Activated CD4-positive, alpha-beta T cell treated with anti-CD3 and anti-CD28 coated beads, Interleukin-2, amount 10 ng/mL, durations not matched to agents 7 days and 5 days (primary cell): Measurements from ENCODE around the gene KDM1A. TPM values are rescaled to one million over a fixed set of nuclear protein-coding genes. Genes with fewer than 3 reads are reported as not detected.
"Not testable (repeated sequence)": the region's sequence is repeated elsewhere in the genome, so short reads cannot be mapped to it uniquely, and the experiment has no call there.

Experiments
- CTCF ChIA-PET: fragments of 350-600 bp; sonication (Branson Sonifier 250); formaldehyde crosslinking; loops from one replicate; lab custom pipeline; 2021; ENCODE audit warnings: antibody characterized with exemption; lab: Charles Lee
- POLR2A ChIA-PET: fragments of 350-600 bp; sonication (Branson Sonifier 250); formaldehyde crosslinking; loops from one replicate; lab custom pipeline; 2021; ENCODE audit warnings: antibody characterized with exemption; lab: Charles Lee
- DNase-seq: peaks from one replicate; pipeline ENCODE4 v3.0.0-alpha.2; 2020
- H3K27ac Mint-ChIP-seq: one replicate; pipeline ENCODE4 v1.8.0; 2021; ENCODE audit warnings: mild to moderate bottlenecking, moderate library complexity, mixed read lengths
- H3K27me3 Mint-ChIP-seq: one replicate; pipeline ENCODE4 v1.8.0; 2021; ENCODE audit warnings: mixed read lengths
- H3K36me3 Mint-ChIP-seq: one replicate; pipeline ENCODE4 v1.8.0; 2021; ENCODE audit warnings: low read depth, mixed read lengths
- H3K4me1 Mint-ChIP-seq: one replicate; pipeline ENCODE4 v1.8.0; 2021; ENCODE audit warnings: mixed read lengths
- H3K4me3 Mint-ChIP-seq: one replicate; pipeline ENCODE4 v1.8.0; 2021; ENCODE audit warnings: mild to moderate bottlenecking, moderate library complexity, mixed read lengths
- H3K9me3 Mint-ChIP-seq: one replicate; pipeline ENCODE4 v1.8.0; 2021; ENCODE audit warnings: mixed read lengths
- total RNA-seq, 2 experiments: library from RNA; stranded (reverse); gene quantifications; one replicate each; pipeline ENCODE4 v1.2.3, GENCODE V29; 2021

KDM1A gene
- total RNA-seq, 2 experiments from 2014 or later: 54.9 to 55.0 TPM

DNA sequence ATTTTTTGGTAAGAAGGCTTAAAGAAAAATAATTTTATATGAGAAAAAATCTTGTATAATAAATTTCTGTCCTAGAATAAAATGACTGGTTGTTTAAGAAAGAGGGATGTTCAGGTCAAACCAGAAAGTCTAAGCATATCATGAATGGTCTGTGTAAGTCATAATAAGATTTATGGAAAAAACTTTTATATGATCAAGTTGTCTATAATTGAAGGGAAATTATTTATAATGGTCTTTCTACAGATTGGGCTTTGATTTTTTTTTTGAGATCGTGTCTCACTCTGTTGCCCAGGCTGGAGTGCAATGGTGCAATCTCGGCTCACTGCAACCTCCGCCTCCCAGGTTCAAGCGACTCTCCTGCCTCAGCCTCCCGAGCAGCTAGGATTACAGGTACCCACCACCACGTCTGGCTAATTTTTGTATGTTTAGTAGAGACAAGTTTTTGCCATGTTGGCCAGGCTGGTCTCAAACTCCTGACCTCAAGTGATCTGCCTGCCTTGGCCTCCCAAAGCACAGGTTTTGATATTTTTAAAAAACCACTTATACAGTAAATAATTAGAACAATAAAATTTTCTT lies 26.0 kb upstream of the KDM1A start:
- H3K27me3 Mint-ChIP-seq, H3K27ac Mint-ChIP-seq, H3K36me3 Mint-ChIP-seq, H3K4me3 Mint-ChIP-seq, POLR2A ChIA-PET, H3K4me1 Mint-ChIP-seq, CTCF ChIA-PET, DNase-seq: not testable (repeated sequence)
- H3K9me3 Mint-ChIP-seq: peaks cover 11% of the 10 kb centered on the region

DNA sequence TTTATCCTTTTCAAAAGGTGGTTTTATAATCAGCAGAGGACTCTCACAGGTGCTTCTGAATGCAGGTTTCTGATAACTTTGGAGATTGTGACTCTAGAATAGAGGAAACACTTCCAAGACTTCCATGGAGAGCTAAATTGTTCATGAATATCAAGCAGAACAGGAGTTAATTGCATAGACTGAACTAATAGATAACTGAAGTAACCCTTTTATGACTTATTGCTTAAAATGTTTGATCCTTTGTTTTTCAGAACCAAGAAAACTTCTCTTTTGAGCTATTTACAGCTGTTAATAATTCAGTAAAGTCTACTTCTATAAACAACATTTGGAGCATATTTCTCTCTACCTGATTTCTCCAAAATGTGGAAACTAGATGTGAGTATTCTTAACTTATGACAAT lies 23.5 kb upstream of the KDM1A start:
- no peaks in the 10 kb centered on the region for H3K4me1 Mint-ChIP-seq
- no peak overlapping the region for H3K4me3 Mint-ChIP-seq
- H3K27ac Mint-ChIP-seq: no peak overlapping the region
- ChIA-PET CTCF (interaction anchor here (0.7 kb wide), 1 partner anchor 107 kb away, joined by 3 read pairs; no protein-coding TSS in a partner anchor), POLR2A (no interaction called here)
- H3K36me3 Mint-ChIP-seq: peaks cover 4% of the 10 kb centered on the region
- peaks cover 3% of the 10 kb centered on the region for H3K27me3 Mint-ChIP-seq
- no peak for DNase-seq
- H3K9me3 Mint-ChIP-seq: peaks cover 11% of the 10 kb centered on the region

DNA sequence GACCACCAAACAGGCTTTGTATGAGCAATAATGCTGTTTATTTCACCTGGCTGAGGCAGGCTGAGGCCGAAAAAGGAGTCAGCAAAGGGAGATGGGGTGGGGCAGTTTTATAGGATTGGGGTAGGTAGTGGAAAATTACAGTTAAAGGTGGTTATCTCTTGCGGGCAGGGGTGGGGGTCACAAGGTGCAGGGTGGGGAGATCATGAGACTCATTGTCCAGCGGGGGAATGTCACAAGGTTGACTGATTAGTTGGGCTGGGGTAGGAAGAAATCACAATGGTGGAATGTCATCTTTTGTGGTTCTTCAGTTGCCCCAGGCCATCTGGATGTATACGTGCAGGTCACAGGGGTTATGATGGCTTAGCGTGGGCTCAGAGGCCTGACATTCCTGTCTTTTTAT lies 21.7 kb upstream of the KDM1A start:
- peaks cover 11% of the 10 kb centered on the region for H3K9me3 Mint-ChIP-seq
- H3K36me3 Mint-ChIP-seq, POLR2A ChIA-PET, DNase-seq, H3K27me3 Mint-ChIP-seq, H3K27ac Mint-ChIP-seq, H3K4me1 Mint-ChIP-seq, H3K4me3 Mint-ChIP-seq, CTCF ChIA-PET: not testable (repeated sequence)

DNA sequence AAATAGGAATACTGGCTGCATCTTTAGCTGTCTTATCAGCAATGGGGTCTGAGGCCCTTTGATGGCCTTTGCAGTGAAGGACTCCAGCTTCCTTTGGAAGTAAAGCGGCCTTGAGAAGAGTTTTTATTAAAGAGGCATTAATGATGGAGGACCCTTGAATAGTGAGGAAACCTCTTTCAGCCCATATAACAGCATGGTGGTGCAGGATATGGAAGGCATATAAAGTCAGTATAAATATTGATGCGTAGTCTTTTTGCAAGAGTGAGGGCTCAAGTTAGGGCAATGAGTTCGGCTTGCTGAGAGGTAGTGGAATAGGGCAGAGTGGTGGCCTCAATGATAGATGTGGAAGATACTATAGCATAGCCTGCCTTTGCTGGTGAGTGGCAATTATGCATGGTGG lies 19.1 kb upstream of the KDM1A start:
- H3K9me3 Mint-ChIP-seq, H3K27ac Mint-ChIP-seq, H3K36me3 Mint-ChIP-seq, H3K4me1 Mint-ChIP-seq, H3K4me3 Mint-ChIP-seq, POLR2A ChIA-PET, CTCF ChIA-PET, DNase-seq: not testable (repeated sequence)
- H3K27me3 Mint-ChIP-seq: peaks cover 13% of the 10 kb centered on the region

- H3K27me3 Mint-ChIP-seq: peaks cover 10% of the 10 kb centered on the region
- CTCF ChIA-PET: interaction anchor here (0.6 kb wide), 1 partner anchor 13 kb away, joined by 3 read pairs; no protein-coding TSS in a partner anchor
- H3K4me1 Mint-ChIP-seq, H3K36me3 Mint-ChIP-seq, DNase-seq, H3K27ac Mint-ChIP-seq, H3K9me3 Mint-ChIP-seq, H3K4me3 Mint-ChIP-seq, POLR2A ChIA-PET: not testable (repeated sequence)
Measured at GRCh38 chr1:23002218-23002617, 17.1 kb upstream of the KDM1A start.

- Mint-ChIP-seq H3K4me3 (no peak overlapping the region), H3K36me3 (no peaks in the 10 kb centered on the region), H3K9me3 (no peaks in the 10 kb centered on the region), H3K27ac (no peak overlapping the region), H3K27me3 (peaks cover 10% of the 10 kb centered on the region), H3K4me1 (no peaks in the 10 kb centered on the region)
- ChIA-PET CTCF (interaction anchor here (1.1 kb wide), 1 partner anchor 16 kb away, joined by 4 read pairs; no protein-coding TSS in a partner anchor), POLR2A (no interaction called here)
- no peak for DNase-seq
Measured at GRCh38 chr1:23004112-23004511, 15.2 kb upstream of the KDM1A start.

- not testable (repeated sequence) for H3K9me3 Mint-ChIP-seq, H3K27ac Mint-ChIP-seq, DNase-seq, H3K36me3 Mint-ChIP-seq, H3K4me1 Mint-ChIP-seq, H3K4me3 Mint-ChIP-seq
- H3K27me3 Mint-ChIP-seq: peaks cover 10% of the 10 kb centered on the region
- CTCF ChIA-PET: interaction anchor here (1.1 kb wide), 1 partner anchor 16 kb away, joined by 4 read pairs; no protein-coding TSS in a partner anchor
- POLR2A ChIA-PET: interaction anchor here (0.6 kb wide), 1 partner anchor 16 kb away, joined by 6 read pairs; no protein-coding TSS in a partner anchor
Measured at GRCh38 chr1:23004769-23005168, 14.5 kb upstream of the KDM1A start.

DNA sequence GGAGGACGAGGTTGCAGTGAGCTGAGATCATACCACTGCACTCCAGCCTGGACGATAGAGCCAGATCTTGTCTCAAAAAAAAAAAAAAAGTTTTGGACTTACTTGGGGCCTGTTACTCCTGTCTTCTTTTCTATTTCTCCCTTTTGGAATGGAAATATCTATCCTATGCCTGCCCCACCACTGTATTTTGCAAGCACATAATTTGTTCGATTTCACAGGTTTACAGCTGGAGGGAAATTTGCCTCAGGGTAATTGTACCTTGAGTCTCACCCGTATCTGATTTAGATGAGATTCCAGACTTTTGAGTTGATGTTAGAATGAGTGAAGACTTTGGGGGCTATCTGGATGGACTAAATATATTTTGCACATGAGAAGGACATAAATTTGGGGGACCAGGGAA lies 12.2 kb upstream of the KDM1A start:
- Mint-ChIP-seq H3K4me1 (no peaks in the 10 kb centered on the region), H3K36me3 (no peaks in the 10 kb centered on the region), H3K9me3 (no peaks in the 10 kb centered on the region), H3K27ac (no peak overlapping the region), H3K27me3 (peaks cover 10% of the 10 kb centered on the region), H3K4me3 (no peak overlapping the region)
- ChIA-PET CTCF (interaction anchor here (0.5 to 0.7 kb wide), 2 partner anchors 580 to 1669 kb away, joined by 3 to 4 read pairs; no protein-coding TSS in a partner anchor), POLR2A (no interaction called here)
- no peak for DNase-seq

DNA sequence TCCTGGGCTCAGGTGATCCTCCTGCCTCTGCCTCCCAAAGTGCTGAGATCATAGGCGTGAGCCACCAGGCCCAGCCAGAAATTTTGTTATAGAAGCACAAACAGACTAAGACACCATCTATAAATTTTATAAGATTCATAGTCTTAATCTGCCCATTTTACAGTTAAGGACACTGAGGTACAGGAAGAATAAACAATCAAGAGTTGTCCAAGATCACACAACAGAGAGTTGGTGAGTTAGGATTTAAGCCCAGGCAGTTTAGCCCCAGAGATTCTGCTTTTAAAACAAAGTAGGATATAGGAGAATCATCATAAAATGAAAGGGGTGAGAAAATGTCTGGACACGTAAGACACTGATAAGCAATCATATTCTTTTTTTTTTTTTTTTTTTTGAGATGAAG lies 10.4 kb upstream of the KDM1A start:
- no peak overlapping the region for H3K4me3 Mint-ChIP-seq
- peaks cover 6% of the 10 kb centered on the region for H3K27me3 Mint-ChIP-seq
- H3K4me1 Mint-ChIP-seq: no peaks in the 10 kb centered on the region
- no peak for DNase-seq
- no peak overlapping the region for H3K27ac Mint-ChIP-seq
- H3K9me3 Mint-ChIP-seq: no peaks in the 10 kb centered on the region
- ChIA-PET POLR2A (no interaction called here), CTCF (no interaction called here)
- H3K36me3 Mint-ChIP-seq: no peaks in the 10 kb centered on the region

- POLR2A ChIA-PET, DNase-seq, CTCF ChIA-PET, H3K27ac Mint-ChIP-seq, H3K4me1 Mint-ChIP-seq, H3K27me3 Mint-ChIP-seq, H3K36me3 Mint-ChIP-seq, H3K4me3 Mint-ChIP-seq, H3K9me3 Mint-ChIP-seq: not testable (repeated sequence)
Measured at GRCh38 chr1:23010025-23010424, 9.2 kb upstream of the KDM1A start.

GRCh38 chr1:23013657-23014056 lies 5.6 kb upstream of the KDM1A start:
- Mint-ChIP-seq H3K27me3 (no peaks in the 10 kb centered on the region), H3K36me3 (no peaks in the 10 kb centered on the region), H3K9me3 (no peaks in the 10 kb centered on the region), H3K27ac (no peak overlapping the region), H3K4me1 (peaks cover 6% of the 10 kb centered on the region), H3K4me3 (no peak overlapping the region)
- no peak for DNase-seq
- POLR2A ChIA-PET: no interaction called here
- CTCF ChIA-PET: no interaction called here

- H3K4me1 Mint-ChIP-seq: peaks cover 36% of the 10 kb centered on the region
- peaks cover 18% of the 10 kb centered on the region for H3K36me3 Mint-ChIP-seq
- peak overlapping the region; percentile 93 for H3K4me3 Mint-ChIP-seq
- no peak for DNase-seq
- no peaks in the 10 kb centered on the region for H3K27me3 Mint-ChIP-seq
- H3K27ac Mint-ChIP-seq: peak overlapping the region; percentile 92
- CTCF ChIA-PET: interaction anchor here (0.8 kb wide), 1 partner anchor 100 kb away, joined by 3 read pairs; no protein-coding TSS in a partner anchor
- H3K9me3 Mint-ChIP-seq: peaks cover 10% of the 10 kb centered on the region
- POLR2A ChIA-PET: no interaction called here
Measured at GRCh38 chr1:23018661-23019093, 591 bp upstream of the KDM1A start.

GRCh38 chr1:23019863-23020625 lies 776 bp downstream of the KDM1A start:
- Mint-ChIP-seq H3K4me1 (peaks cover 41% of the 10 kb centered on the region), H3K9me3 (peaks cover 13% of the 10 kb centered on the region), H3K27me3 (no peaks in the 10 kb centered on the region), H3K27ac (peak overlapping the region; percentile 93), H3K36me3 (peaks cover 21% of the 10 kb centered on the region), H3K4me3 (peak overlapping the region; percentile 94)
- ChIA-PET POLR2A (interaction anchor here (0.6 kb wide), 1 partner anchor 15 kb away, joined by 6 read pairs; no protein-coding TSS in a partner anchor), CTCF (interaction anchor here (0.7 to 1.5 kb wide), 4 partner anchors 18 to 164 kb away, joined by 3 to 5 read pairs (median 4); no protein-coding TSS in a partner anchor)
- DNase-seq: peak; percentile 36
